Astrocyte of the cerebellum (primary cell): ENCODE data around the gene TMTC2.

ENCODE experiments used
- DNase-seq: peaks from one replicate; pipeline ENCODE4 v3.0.0-alpha.2; 2011; ENCODE audit warnings: low read depth
- H3K4me3 ChIP-seq: 2 replicates; pipeline ENCODE4 v1.5.1; 2011; ENCODE audit warnings: mild to moderate bottlenecking, low read depth, low read length, moderate library complexity
- CTCF ChIP-seq: IDR thresholded peaks from 2 replicates; pipeline ENCODE4 v1.5.1; 2012; ENCODE audit warnings: low read length, low read depth, moderate library complexity, mild to moderate bottlenecking; ENCODE audit errors: missing control alignments
- in situ Hi-C: cut with HindIII; loops from 2 replicates; pipeline ENCODE4 v1.10.0; 2017; ENCODE audit warnings: low sequenced_read_pairs

TMTC2 gene

GRCh38 chr12:82981150-82981549 lies 294.4 kb downstream of the TMTC2 start:
- no peak overlapping the region for H3K4me3 ChIP-seq
- TF ChIP-seq CTCF, result no peak
- no peak for DNase-seq
- in situ Hi-C loops, result no loop called here

GRCh38 chr12:82994117-82994516 lies 307.4 kb downstream of the TMTC2 start:
- in situ Hi-C loops, result no loop called here
- no peak for DNase-seq
- H3K4me3 ChIP-seq, result no peak overlapping the region
- no peak for TF ChIP-seq CTCF

GRCh38 chr12:82996168-82996812 lies 309.6 kb downstream of the TMTC2 start:
- DNase-seq, result no peak

GRCh38 chr12:82998509-82998908 lies 311.8 kb downstream of the TMTC2 start:
- H3K4me3 ChIP-seq, result no peak overlapping the region
- in situ Hi-C loops, result no loop called here
- no peak for DNase-seq
- TF ChIP-seq CTCF, result no peak

More at GRCh38 chr12:82996168-82996812, 309.6 kb downstream of the TMTC2 start:
- no peak for TF ChIP-seq CTCF
- in situ Hi-C loops, result no loop called here
- H3K4me3 ChIP-seq, result no peak overlapping the region

- no peak overlapping the region for H3K4me3 ChIP-seq
- no peak for DNase-seq
- in situ Hi-C loops, result no loop called here
- no peak for TF ChIP-seq CTCF
These were observed 316.3 kb downstream of the TMTC2 start for GRCh38 chr12:83003026-83003425.

GRCh38 chr12:83005534-83006197 lies 319.0 kb downstream of the TMTC2 start:
- H3K4me3 ChIP-seq, result no peak overlapping the region
- DNase-seq, result no peak
- no peak for TF ChIP-seq CTCF
- in situ Hi-C loops, result no loop called here
